HepG2 (cell line): ENCODE measurements around the gene ECSCR. TPM values are rescaled to one million over a fixed set of nuclear protein-coding genes. Genes with fewer than 3 reads are reported as not detected.

Experiments used
- ASH2L ChIP-seq: fragments of 300-600, 200-600 bp; sonication (generic); IDR thresholded peaks from 2 replicates; pipeline ENCODE4 v1.7.0; 2017; ENCODE audit warnings: low read depth, mild to moderate bottlenecking, moderate library complexity, mixed read lengths, low read length; ENCODE audit not compliant: insufficient read length
- ERF ChIP-seq: IDR thresholded peaks from 2 replicates; pipeline ENCODE4 v1.6.1; 2018; ENCODE audit warnings: missing biosample characterization, missing genetic modification reagents
- GABPB1 ChIP-seq: IDR thresholded peaks from 2 replicates; pipeline ENCODE4 v1.6.1; 2016; ENCODE audit warnings: mild to moderate bottlenecking, missing genetic modification reagents, moderate library complexity, missing compliant biosample characterization
- GATAD1 ChIP-seq: IDR thresholded peaks from 2 replicates; pipeline ENCODE4 v1.6.1; 2016; ENCODE audit warnings: missing genetic modification reagents, missing compliant biosample characterization
- HDAC2 ChIP-seq: sonication (generic); formaldehyde crosslinking; IDR thresholded peaks from 2 replicates; pipeline ENCODE4 v1.4.0; 2020; ENCODE audit warnings: missing genetic modification reagents
- KAT8 ChIP-seq: IDR thresholded peaks from 2 replicates; pipeline ENCODE4 v1.6.1; 2016; ENCODE audit warnings: missing genetic modification reagents, missing compliant biosample characterization
- SAP130 ChIP-seq: IDR thresholded peaks from 2 replicates; pipeline ENCODE4 v1.6.1; 2016; ENCODE audit warnings: low read depth
- SPEN ChIP-seq: sonication (generic); formaldehyde crosslinking; IDR thresholded peaks from 2 replicates; pipeline ENCODE4 v1.5.1; 2020; ENCODE audit warnings: low read depth, mild to moderate bottlenecking, missing genetic modification reagents
- SUZ12 ChIP-seq: fragments of 150-350 bp; IDR thresholded peaks from 2 replicates; pipeline ENCODE4 v1.6.1; 2014; ENCODE audit warnings: low read depth, low read length
- TBX2 ChIP-seq: sonication (generic); formaldehyde crosslinking; IDR thresholded peaks from 2 replicates; pipeline ENCODE4 v1.5.0; 2020; ENCODE audit warnings: missing genetic modification reagents, mild to moderate bottlenecking, borderline replicate concordance
- ZFX ChIP-seq: sonication (generic); formaldehyde crosslinking; IDR thresholded peaks from 2 replicates; pipeline ENCODE4 v1.4.0; 2020; ENCODE audit warnings: mild to moderate bottlenecking, low read depth, missing genetic modification reagents, moderate library complexity
- ZFY ChIP-seq: sonication (generic); formaldehyde crosslinking; IDR thresholded peaks from 2 replicates; pipeline ENCODE4 v1.4.0; 2020; ENCODE audit warnings: missing genetic modification reagents
- ZNF430 ChIP-seq: sonication (generic); formaldehyde crosslinking; IDR thresholded peaks from 2 replicates; pipeline ENCODE4 v1.9.0; 2021; ENCODE audit warnings: mild to moderate bottlenecking, missing genetic modification reagents
- polyA plus RNA-seq, 8 experiments: library from polyadenylated mRNA; depleted of rRNA in 3 of 8; stranded (reverse) in 7 of 8; unstranded in 1 of 8; fragments of >200 nt; fragmentation: Illumina TruSeq in 4 of 8; extraction: Trizol in 4 of 8; gene quantifications; 2 replicates each; pipeline versions ENCODE4 v1.2.1 to v1.2.3, GENCODE V29; 2011 to 2016; ENCODE audit warnings: low read depth in 4 of 8, missing spikeins in 1 of 8, mixed read lengths in 1 of 8; ENCODE audit not compliant: insufficient read depth in 1 of 8
- total RNA-seq, 5 experiments: library from RNA; depleted of rRNA; stranded (reverse); fragments of >200 nt; fragmentation: Illumina TruSeq; extraction: Trizol; gene quantifications; 2 replicates each; pipeline ENCODE4 v1.2.3, GENCODE V29; 2016; ENCODE audit warnings: low read depth in 1 of 5
- TF ChIP-seq, protein P1 (sequence below): sonication (generic); formaldehyde crosslinking; IDR thresholded peaks from 2 replicates; pipeline ENCODE4 v1.4.0; 2020; ENCODE audit warnings: low read depth, missing genetic modification reagents
- TF ChIP-seq, protein P2 (sequence below): IDR thresholded peaks from 2 replicates; pipeline ENCODE4 v1.6.1; 2016; ENCODE audit warnings: mild to moderate bottlenecking
- TF ChIP-seq, protein P3 (sequence below): sonication (generic); IDR thresholded peaks from 2 replicates; pipeline ENCODE4 v1.6.1; 2016; ENCODE audit warnings: low read depth, borderline replicate concordance

ECSCR gene
- total and polyA plus RNA-seq, 2 of the 13 experiments (the other 11 are each of a cell fraction or from before 2014, with no cell fraction given): 0.18 TPM; not detected in 1

DNA sequence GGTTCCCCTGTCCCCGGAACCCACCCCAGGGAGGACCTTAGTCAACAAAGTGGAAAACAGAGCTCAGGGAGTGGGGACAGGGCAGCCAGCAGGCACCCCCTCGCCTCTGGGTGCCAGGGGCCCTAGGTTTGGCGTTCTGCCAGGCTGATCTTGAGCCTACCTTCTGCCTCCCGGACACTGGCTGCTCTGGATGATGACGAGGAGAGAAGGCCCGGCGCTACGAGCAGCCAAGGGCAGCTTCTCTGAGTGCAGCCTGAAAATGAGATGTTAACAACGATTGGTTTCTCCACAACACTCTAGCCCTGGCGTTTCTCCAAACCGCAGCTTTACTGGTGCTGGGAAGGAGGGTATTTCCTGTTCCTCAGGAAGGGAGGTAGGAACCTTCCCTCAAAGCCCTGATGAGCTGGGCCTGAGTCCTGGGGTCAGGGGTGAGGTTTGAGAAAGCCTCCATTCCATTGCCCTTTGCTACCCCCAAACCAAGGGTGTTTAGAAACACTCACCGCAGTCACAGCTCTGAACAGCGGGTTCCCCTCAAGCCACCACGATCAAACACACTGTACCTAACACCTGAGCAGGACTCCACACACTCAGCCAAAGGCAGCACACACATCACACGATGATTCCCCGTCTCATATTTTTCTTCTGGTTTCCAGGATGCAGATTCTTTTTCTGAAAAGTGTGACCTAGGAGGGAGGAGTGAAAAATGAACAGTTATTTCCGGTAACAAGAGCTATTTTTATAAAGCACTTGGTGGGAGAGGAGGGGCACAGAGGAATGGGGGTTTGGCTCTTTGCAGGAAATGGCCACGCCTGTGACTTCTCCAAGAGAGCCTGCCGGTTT lies 19.7 kb upstream of the ECSCR start, which contains the start of gene STING1 (continued):
- TF ChIP-seq, protein P1, sequence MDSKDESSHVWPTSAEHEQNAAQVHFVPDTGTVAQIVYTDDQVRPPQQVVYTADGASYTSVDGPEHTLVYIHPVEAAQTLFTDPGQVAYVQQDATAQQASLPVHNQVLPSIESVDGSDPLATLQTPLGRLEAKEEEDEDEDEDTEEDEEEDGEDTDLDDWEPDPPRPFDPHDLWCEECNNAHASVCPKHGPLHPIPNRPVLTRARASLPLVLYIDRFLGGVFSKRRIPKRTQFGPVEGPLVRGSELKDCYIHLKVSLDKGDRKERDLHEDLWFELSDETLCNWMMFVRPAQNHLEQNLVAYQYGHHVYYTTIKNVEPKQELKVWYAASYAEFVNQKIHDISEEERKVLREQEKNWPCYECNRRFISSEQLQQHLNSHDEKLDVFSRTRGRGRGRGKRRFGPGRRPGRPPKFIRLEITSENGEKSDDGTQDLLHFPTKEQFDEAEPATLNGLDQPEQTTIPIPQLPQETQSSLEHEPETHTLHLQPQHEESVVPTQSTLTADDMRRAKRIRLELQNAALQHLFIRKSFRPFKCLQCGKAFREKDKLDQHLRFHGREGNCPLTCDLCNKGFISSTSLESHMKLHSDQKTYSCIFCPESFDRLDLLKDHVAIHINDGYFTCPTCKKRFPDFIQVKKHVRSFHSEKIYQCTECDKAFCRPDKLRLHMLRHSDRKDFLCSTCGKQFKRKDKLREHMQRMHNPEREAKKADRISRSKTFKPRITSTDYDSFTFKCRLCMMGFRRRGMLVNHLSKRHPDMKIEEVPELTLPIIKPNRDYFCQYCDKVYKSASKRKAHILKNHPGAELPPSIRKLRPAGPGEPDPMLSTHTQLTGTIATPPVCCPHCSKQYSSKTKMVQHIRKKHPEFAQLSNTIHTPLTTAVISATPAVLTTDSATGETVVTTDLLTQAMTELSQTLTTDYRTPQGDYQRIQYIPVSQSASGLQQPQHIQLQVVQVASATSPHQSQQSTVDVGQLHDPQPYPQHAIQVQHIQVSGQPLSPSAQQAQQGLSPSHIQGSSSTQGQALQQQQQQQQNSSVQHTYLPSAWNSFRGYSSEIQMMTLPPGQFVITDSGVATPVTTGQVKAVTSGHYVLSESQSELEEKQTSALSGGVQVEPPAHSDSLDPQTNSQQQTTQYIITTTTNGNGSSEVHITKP (CRISPR knock-in tag): no peak
- TF ChIP-seq ZFY (CRISPR knock-in tag) (peak; percentile 21; the same call in 1 of the 2 replicates), ERF (CRISPR knock-in tag) (0 out of 2 replicates have a peak, but pooled peaks have one; percentile 33), ZNF430 (CRISPR knock-in tag) (no peak), HDAC2 (peak; percentile 26; the same call in 1 of the 2 replicates), SPEN (CRISPR knock-in tag) (no peak), GABPB1 (peak; percentile 15; the same call in 1 of the 2 replicates), ASH2L (no peak), GATAD1 (CRISPR knock-in tag) (no peak), SAP130 (CRISPR knock-in tag) (0 out of 2 replicates have a peak, but pooled peaks have one; percentile 12), TBX2 (CRISPR knock-in tag) (peak; percentile 34; the same call in 1 of the 2 replicates), KAT8 (CRISPR knock-in tag) (peak; percentile 53; the same call in 1 of the 2 replicates), ZFX (CRISPR knock-in tag) (peak; percentile 15; the same call in 1 of the 2 replicates), SUZ12 (no peak)
- TF ChIP-seq, protein P2, sequence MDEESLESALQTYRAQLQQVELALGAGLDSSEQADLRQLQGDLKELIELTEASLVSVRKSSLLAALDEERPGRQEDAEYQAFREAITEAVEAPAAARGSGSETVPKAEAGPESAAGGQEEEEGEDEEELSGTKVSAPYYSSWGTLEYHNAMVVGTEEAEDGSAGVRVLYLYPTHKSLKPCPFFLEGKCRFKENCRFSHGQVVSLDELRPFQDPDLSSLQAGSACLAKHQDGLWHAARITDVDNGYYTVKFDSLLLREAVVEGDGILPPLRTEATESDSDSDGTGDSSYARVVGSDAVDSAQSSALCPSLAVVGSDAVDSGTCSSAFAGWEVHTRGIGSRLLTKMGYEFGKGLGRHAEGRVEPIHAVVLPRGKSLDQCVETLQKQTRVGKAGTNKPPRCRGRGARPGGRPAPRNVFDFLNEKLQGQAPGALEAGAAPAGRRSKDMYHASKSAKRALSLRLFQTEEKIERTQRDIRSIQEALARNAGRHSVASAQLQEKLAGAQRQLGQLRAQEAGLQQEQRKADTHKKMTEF (CRISPR knock-in tag): no peak
- TF ChIP-seq, protein P3, sequence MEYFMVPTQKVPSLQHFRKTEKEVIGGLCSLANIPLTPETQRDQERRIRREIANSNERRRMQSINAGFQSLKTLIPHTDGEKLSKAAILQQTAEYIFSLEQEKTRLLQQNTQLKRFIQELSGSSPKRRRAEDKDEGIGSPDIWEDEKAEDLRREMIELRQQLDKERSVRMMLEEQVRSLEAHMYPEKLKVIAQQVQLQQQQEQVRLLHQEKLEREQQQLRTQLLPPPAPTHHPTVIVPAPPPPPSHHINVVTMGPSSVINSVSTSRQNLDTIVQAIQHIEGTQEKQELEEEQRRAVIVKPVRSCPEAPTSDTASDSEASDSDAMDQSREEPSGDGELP: no peak
